ENCODE results near the gene POLR3C. TPM values are rescaled to one million over a fixed set of nuclear protein-coding genes. Genes with fewer than 3 reads are reported as not detected.

POLR3C gene
- polyA plus RNA-seq, 1 donor (not counting 4 experiments of a cell fraction or from before 2014, with no cell fraction given), result 33.9 TPM

GRCh38 chr1:145778146-145778540 lies 45.9 kb upstream of the POLR3C start:
- TF ChIP-seq EZH2 (IDR thresholded peaks at IDR 0.05; ENCODE audit: low read length) (no peak), CTCF (optimal IDR thresholded peaks at IDR 0.05 in 1 of 3, IDR thresholded peaks at IDR 0.05 in 1 of 3, conservative IDR thresholded peaks at IDR 0.05 in 1 of 3; ENCODE audit: extremely low read depth in 1 of 3, insufficient read depth in 2 of 3, low read length in 3 of 3) (no peak)
- no peaks in the 10 kb centered on the region for H3K79me2 ChIP-seq (ENCODE audit: control insufficient read depth, insufficient read depth, low read length)
- no peak overlapping the region for H3K4me3 ChIP-seq (ENCODE audit: control insufficient read depth in 2 of 3, extremely low read depth in 1 of 3, insufficient read depth in 2 of 3, low read depth in 1 of 3, low read length in 3 of 3)
- H3K9ac ChIP-seq (ENCODE audit: control insufficient read depth, extremely low read depth, insufficient read depth, low read length), result no peak overlapping the region
- H3K27ac ChIP-seq (ENCODE audit: control insufficient read depth, insufficient read depth, low read length), result no peak overlapping the region
- FAIRE-seq (no peak), DNase-seq (ENCODE audit: low read depth, low spot score) (no peak)
- no peaks in the 10 kb centered on the region for H3K36me3 ChIP-seq (ENCODE audit: control insufficient read depth in 2 of 2, extremely low read depth in 1 of 2, insufficient read depth in 2 of 2, low read length in 2 of 2)
- H3K9me3 ChIP-seq (ENCODE audit: control insufficient read depth, low read depth, low read length), result no peaks in the 10 kb centered on the region
- peaks cover 9% of the 10 kb centered on the region for H3K4me1 ChIP-seq (ENCODE audit: control insufficient read depth, extremely low read depth, insufficient read depth, low read length)
- no peaks in the 10 kb centered on the region for H4K20me1 ChIP-seq (ENCODE audit: control insufficient read depth, extremely low read depth, insufficient read depth, low read length)
- dilution Hi-C loops (cut with MboI; ENCODE audit: extremely low pct_ligation_motif_present, low sequenced_read_pairs), result no loop called here
- H3K4me2 ChIP-seq (ENCODE audit: control insufficient read depth, extremely low read depth, insufficient read depth, low read depth, low read length), result no peak overlapping the region
- no peaks in the 10 kb centered on the region for H3K9me1 ChIP-seq (ENCODE audit: control insufficient read depth, extremely low read depth, insufficient read depth, low read length)
- no peaks in the 10 kb centered on the region for H3K27me3 ChIP-seq (ENCODE audit: control insufficient read depth, extremely low read depth, insufficient read depth, low read length)
- H2AFZ ChIP-seq (ENCODE audit: control insufficient read depth, low read length), result no peak overlapping the region

DNA sequence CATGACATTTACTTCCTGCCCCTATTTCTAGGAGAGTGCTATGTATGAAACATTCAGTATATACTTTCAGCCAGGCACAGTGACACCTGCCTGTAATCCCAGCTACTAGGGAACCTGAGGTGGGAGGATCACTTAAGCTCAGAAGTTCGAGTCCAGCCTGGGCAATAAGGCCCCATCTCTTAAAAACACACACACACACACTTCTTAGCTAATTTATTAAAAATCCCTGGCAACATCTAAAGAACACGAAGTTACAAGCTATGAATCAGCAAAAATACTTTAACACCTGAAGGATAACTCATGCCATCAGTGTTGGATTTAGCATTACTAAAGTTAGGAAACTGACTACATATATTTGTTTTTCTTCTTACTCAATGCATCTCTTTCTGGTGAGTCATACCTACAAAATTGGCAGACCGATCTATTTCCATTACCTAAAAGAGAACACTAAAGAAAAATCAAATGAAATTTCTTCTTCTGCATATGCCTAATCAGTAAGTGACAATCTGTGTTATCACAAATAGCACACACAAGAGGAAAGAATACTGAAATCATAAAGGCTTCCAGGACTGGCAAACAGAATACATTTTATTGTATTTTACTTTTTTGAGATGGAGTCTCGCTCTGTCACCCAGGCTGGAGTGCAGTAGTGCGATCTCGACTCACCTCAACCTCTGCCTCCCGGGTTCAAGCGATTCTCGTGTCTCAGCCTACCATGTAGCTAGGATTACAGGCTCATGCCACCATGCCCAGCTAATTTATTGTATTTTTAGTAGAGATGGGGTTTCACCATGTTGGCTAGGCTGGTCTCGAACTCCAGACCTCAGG lies 41.5 kb upstream of the POLR3C start:
- H3K36me3 ChIP-seq (ENCODE audit: control insufficient read depth in 2 of 2, extremely low read depth in 1 of 2, insufficient read depth in 2 of 2, low read length in 2 of 2), result no peaks in the 10 kb centered on the region
- dilution Hi-C loops (cut with MboI; ENCODE audit: extremely low pct_ligation_motif_present, low sequenced_read_pairs), result no loop called here
- peak overlapping the region; percentile 73 for H3K27ac ChIP-seq (ENCODE audit: control insufficient read depth, insufficient read depth, low read length)
- no peaks in the 10 kb centered on the region for H3K9me3 ChIP-seq (ENCODE audit: control insufficient read depth, low read depth, low read length)
- H3K4me2 ChIP-seq (ENCODE audit: control insufficient read depth, extremely low read depth, insufficient read depth, low read depth, low read length), result peak overlapping the region; percentile 50
- TF ChIP-seq CTCF (optimal IDR thresholded peaks at IDR 0.05 in 1 of 3, IDR thresholded peaks at IDR 0.05 in 1 of 3, conservative IDR thresholded peaks at IDR 0.05 in 1 of 3; ENCODE audit: extremely low read depth in 1 of 3, insufficient read depth in 2 of 3, low read length in 3 of 3) (no peak), EZH2 (IDR thresholded peaks at IDR 0.05; ENCODE audit: low read length) (no peak)
- no peaks in the 10 kb centered on the region for H3K79me2 ChIP-seq (ENCODE audit: control insufficient read depth, insufficient read depth, low read length)
- no peaks in the 10 kb centered on the region for H3K9me1 ChIP-seq (ENCODE audit: control insufficient read depth, extremely low read depth, insufficient read depth, low read length)
- peak; percentile 57 for DNase-seq (ENCODE audit: low read depth, low spot score)
- no peak overlapping the region for H2AFZ ChIP-seq (ENCODE audit: control insufficient read depth, low read length)
- peaks cover 19% of the 10 kb centered on the region for H3K4me1 ChIP-seq (ENCODE audit: control insufficient read depth, extremely low read depth, insufficient read depth, low read length)
- H4K20me1 ChIP-seq (ENCODE audit: control insufficient read depth, extremely low read depth, insufficient read depth, low read length), result no peaks in the 10 kb centered on the region
- no peak overlapping the region for H3K9ac ChIP-seq (ENCODE audit: control insufficient read depth, extremely low read depth, insufficient read depth, low read length)
- H3K4me3 ChIP-seq (ENCODE audit: control insufficient read depth in 2 of 3, extremely low read depth in 1 of 3, insufficient read depth in 2 of 3, low read depth in 1 of 3, low read length in 3 of 3), result no peak overlapping the region
- FAIRE-seq, result peak; percentile 58
- H3K27me3 ChIP-seq (ENCODE audit: control insufficient read depth, extremely low read depth, insufficient read depth, low read length), result no peaks in the 10 kb centered on the region

Data from keratinocyte (primary cell).